GM18520 (cell line): ENCODE results near the gene GABRA6.

Experiments
- ATAC-seq: cut with Tn5 transposase; IDR thresholded peaks from one replicate; pipeline ENCODE4 v1.9.1; 2021; ENCODE audit not compliant: unreplicated experiment

The GABRA6 gene

GRCh38 chr5:161751265-161751664 is 65.7 kb downstream of the GABRA6 start:
- no peak for ATAC-seq
